Astrocyte of the spinal cord (primary cell): ENCODE data around the gene SNRPA.
A peak's percentile ranks its signal among the peaks of the same experiment; 100 is the strongest.
"Not testable (repeated sequence)": the region's sequence is repeated elsewhere in the genome, so short reads cannot be mapped to it uniquely, and the experiment has no call there.

Experiments used
- DNase-seq: peaks from one replicate; pipeline ENCODE4 v3.0.0; 2011; ENCODE audit warnings: low read depth, low spot score
- H3K4me3 ChIP-seq: 2 replicates; pipeline ENCODE4 v1.5.1; 2011; ENCODE audit warnings: low read depth, mild to moderate bottlenecking, low read length, moderate library complexity
- in situ Hi-C: cut with HindIII; loops from 2 replicates; pipeline ENCODE4 v1.10.0; 2017; ENCODE audit warnings: low sequenced_read_pairs
- TF ChIP-seq, protein P1 (sequence below): IDR thresholded peaks from 2 replicates; pipeline ENCODE4 v1.5.1; 2012; ENCODE audit warnings: low read depth, mild to moderate bottlenecking, low read length, inconsistent platforms

The SNRPA gene

DNA sequence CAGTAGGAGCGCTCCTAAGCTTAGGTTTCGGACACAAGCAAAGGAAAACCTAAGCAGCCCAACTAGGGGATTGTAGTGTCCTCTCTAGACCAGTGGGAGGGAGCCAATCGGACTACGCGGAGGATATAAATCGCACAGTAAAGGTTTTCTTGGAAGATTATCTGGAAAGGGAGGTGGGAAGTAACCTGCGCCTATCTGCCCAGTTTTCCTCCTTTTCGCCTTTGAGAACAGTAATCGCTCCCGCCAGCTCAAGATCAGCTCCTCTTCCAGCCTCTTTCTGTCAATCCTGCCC lies 26.6 kb downstream of the SNRPA start:
- DNase-seq = no peak
- in situ Hi-C loops = no loop called here
- TF ChIP-seq, protein P1, sequence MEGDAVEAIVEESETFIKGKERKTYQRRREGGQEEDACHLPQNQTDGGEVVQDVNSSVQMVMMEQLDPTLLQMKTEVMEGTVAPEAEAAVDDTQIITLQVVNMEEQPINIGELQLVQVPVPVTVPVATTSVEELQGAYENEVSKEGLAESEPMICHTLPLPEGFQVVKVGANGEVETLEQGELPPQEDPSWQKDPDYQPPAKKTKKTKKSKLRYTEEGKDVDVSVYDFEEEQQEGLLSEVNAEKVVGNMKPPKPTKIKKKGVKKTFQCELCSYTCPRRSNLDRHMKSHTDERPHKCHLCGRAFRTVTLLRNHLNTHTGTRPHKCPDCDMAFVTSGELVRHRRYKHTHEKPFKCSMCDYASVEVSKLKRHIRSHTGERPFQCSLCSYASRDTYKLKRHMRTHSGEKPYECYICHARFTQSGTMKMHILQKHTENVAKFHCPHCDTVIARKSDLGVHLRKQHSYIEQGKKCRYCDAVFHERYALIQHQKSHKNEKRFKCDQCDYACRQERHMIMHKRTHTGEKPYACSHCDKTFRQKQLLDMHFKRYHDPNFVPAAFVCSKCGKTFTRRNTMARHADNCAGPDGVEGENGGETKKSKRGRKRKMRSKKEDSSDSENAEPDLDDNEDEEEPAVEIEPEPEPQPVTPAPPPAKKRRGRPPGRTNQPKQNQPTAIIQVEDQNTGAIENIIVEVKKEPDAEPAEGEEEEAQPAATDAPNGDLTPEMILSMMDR = no peak
- H3K4me3 ChIP-seq = peak overlapping the region; percentile 56

DNA sequence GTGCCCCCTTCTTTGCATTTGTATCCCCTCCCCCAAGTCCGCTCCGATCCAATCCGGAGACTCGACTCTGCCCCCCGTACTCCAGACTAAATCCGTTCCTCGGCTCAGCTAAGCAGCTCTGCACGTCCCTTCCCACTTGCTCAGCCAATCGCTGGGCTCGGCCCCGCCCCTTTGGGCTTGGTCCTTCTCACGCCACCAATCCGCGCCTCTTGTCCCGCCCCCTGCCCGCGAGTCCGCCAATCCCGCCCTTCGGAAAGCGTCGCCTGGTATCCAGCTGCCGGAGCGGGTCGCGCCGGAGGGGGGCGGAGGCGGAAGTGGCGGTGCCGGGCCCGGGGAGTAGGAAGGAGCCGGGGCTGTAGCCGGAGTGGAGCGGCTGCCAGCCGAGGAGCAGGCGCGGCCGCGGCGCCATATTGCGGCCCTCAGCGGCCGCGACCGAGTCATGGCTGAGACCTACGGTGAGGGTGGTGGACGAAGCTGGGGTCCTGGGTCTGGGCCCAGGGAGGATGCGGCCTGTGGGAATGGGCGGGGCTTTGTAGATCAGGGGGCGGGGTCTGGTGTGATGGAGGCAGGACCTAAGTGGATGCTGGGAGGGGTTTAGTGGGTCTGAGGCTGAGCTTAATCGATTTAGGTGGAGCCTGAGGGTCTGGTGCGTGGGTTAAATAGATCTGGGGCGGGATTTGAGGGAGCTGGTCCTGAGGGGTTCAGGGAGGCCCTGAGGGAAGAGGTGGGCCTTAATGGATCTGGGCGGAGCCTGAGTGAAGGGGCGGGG lies 27.1 kb downstream of the SNRPA start, which contains the start of gene RAB4B:
TSS of gene RAB4B (plus strand) at position 311 of the 769 bp plus-strand sequence. CDS start at position 440, 129 bp downstream.
- in situ Hi-C loops = no loop called here
- peak within 1 kb of the TSS; percentile 69 for H3K4me3 ChIP-seq
- TF ChIP-seq, protein P1 = no peak
- peak; percentile 100 for DNase-seq

DNA sequence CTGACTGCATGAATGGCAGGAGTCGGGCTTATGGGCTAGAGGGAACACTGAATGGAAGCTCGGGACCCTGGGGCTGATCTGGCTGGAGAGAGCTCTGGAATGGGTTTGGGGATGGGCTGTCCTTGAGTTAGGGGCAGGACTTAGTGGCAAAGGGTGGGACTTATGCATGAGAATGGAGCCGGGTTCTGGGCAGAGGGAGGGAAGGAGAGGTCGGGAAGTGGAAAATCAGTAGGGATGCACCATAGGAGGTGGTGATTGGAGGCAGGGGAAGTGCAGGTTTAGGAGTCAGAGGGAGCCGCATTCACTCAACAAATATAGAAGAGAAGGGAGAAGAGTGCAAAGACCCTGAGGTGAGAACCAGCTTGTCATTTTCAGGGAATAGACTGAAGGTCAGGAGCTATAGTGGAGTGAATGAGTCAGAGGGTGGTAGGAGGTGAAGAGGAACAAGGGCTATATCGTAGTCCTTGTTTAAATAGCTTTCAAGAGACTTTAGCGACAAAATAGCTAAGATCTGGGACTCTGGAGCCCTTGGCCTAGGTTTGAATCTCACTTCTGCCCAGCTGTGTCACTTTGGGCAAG lies 27.8 kb downstream of the SNRPA start:
- peak overlapping the region; percentile 69 for H3K4me3 ChIP-seq
- no peak for DNase-seq
- in situ Hi-C loops = no loop called here
- TF ChIP-seq, protein P1 = no peak

DNA sequence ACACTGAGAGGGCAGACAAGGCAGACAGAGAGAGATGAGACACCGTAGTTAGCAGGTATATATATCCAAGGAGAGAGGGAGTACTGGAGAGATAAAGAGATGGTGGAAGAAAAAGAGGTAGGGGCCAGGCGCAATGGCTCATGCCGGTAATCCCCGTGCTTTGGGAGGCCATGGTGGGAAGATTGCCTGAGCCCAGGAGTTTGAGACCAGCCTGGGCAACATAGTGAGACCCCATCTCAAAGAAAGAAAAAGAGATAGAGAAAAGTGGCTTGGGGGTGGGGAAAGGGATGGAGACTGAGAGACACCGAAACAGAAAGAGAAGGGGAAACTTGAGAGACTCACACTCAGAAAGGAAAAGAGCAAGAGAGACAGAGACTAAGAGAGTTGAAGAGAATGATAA lies 29.6 kb downstream of the SNRPA start:
- TF ChIP-seq, protein P1 = no peak
- no peak for DNase-seq
- in situ Hi-C loops = no loop called here

DNA sequence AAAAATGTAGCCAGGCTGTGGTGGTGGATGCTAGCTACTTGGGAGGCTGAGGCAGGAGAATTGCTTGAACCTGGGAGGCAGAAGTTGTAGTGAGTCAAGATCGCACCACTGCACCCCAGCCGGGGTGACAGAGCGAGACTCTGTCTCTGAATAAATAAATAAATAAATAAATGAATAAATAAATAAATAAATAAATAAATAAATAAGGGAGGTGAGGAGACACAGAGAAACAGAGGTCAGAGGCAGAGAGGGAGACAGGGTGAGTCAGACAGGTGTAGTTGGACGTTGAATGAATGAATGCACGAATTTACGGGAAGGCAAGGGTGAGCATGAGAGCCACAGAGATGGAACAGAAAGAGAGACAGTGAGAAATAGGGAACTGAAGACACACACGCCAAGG lies 30.1 kb downstream of the SNRPA start:
- TF ChIP-seq, protein P1 = no peak
- no peak for DNase-seq
- in situ Hi-C loops = no loop called here
- no peak overlapping the region for H3K4me3 ChIP-seq

More for the DNA sequence above, 29.6 kb downstream of the SNRPA start:
- H3K4me3 ChIP-seq = no peak overlapping the region

DNA sequence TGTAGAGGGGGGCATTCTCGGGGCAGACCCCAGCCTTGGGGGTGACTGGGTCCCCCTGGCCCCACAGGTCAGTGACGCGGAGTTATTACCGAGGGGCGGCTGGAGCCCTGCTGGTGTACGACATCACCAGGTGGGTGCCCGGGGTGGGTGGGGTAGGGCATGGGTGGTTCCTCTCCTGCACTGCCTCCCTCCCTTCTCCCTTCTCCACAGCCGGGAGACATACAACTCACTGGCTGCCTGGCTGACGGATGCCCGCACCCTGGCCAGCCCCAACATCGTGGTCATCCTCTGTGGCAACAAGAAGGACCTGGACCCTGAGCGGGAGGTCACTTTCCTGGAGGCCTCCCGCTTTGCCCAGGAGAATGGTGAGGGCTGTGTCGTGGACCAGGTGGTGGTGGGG lies 32.7 kb downstream of the SNRPA start:
- no peak for DNase-seq
- TF ChIP-seq, protein P1 = no peak
- H3K4me3 ChIP-seq = no peak overlapping the region
- in situ Hi-C loops = no loop called here

DNA sequence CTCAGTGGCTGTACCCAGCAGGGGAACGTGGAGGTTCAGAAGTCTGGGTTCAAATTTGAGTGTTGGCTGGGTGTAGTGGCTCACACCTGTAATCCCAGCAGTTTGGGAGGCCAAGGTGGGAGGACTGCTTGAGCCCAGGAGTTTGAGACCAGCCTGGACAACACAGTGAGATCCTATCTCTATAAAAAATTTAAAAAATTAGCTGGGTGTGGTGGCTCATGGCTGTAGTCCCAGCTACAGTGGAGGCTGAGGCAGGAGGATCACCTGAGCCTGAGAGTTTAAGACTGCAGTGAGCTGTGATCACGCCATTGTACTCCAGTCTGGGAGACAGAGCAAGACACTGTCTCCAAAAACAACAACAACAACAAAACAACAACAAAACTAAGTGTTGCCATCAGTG lies 33.1 kb downstream of the SNRPA start:
- in situ Hi-C loops, DNase-seq, H3K4me3 ChIP-seq: not testable (repeated sequence)
